Pancreas (tissue), 10 donors: Measurements from ENCODE around the gene MYH14. TPM values are rescaled to one million over a fixed set of nuclear protein-coding genes. Genes with fewer than 3 reads are reported as not detected.

Experiments used
- ATAC-seq, 4 donors: fragments of 200-7000 bp; cut with Tn5 transposase; one replicate each; pipeline versions ENCODE4 v1.8.0 to v1.9.1; 2020; ENCODE audit warnings: mild to moderate bottlenecking in 4 of 4, moderate library complexity in 4 of 4
- DNase-seq, 6 donors: peaks; one replicate each; pipeline ENCODE4 v3.0.0-alpha.2; 2020
- FAIRE-seq: peaks from 2 replicates; lab custom pipeline; 2012; peaks lifted over from hg19 to GRCh38; lab: Jason Lieb, UNC
- H3K27ac ChIP-seq, 4 donors: fragments of 200-600 bp; sonication (generic); 1 replicate in 3 of 4; 2 replicates in 1 of 4; pipeline versions ENCODE4 v1.5.0 to v1.8.0; 2020
- H3K27me3 ChIP-seq, 4 donors: fragments of 200-600 bp; one replicate each; pipeline ENCODE4 v1.8.0; 2021
- H3K36me3 ChIP-seq, 3 donors: fragments of 200-600 bp; sonication (generic) in 1 of 3; one replicate each; pipeline versions ENCODE4 v1.5.0 to v1.8.0; 2020 to 2021
- H3K4me1 ChIP-seq, 3 donors: fragments of 200-600 bp; one replicate each; pipeline ENCODE4 v1.8.0; 2021
- H3K4me3 ChIP-seq, 4 donors: fragments of 200-600 bp; sonication (generic) in 2 of 4; one replicate each; pipeline versions ENCODE4 v1.5.0 to v1.8.0; 2020 to 2021
- H3K9me3 ChIP-seq, 4 donors: fragments of 200-600 bp; one replicate each; pipeline ENCODE4 v1.8.0; 2021
- WGBS, 2 donors: extraction: QIAGEN DNeasy Blood & Tissue Kit; methylation state at CpG; one replicate each; pipeline ENCODE4 v1.1.7; 2013; 5-methylcytosine and 5-hydroxymethylcytosine counted together
- intact Hi-C, 3 donors: fragments of 100-400 bp; cut with DNase I; formaldehyde crosslinking; loops; one replicate each; pipeline versions ENCODE4 v1.11.1 to v1.14.2; 2022
- polyA plus RNA-seq, 2 donors: library from polyadenylated mRNA; stranded (reverse); fragments of 200-250 nt; gene quantifications; one replicate each; pipeline ENCODE4 v1.2.3, GENCODE V29; 2013
- total RNA-seq, 6 donors: library from RNA; stranded (reverse); fragmentation: NEBNext Ultra II Directional in 4 of 6; extraction: Animal tissue kit (Norgen Biotek cat#: 25700) in 4 of 6; gene quantifications; one replicate each; pipeline versions ENCODE4 v1.2.1 to v1.2.4, GENCODE V29; 2021 to 2023
- TF ChIP-seq, protein P1 (sequence below), 4 donors: fragments of 200-600 bp; sonication (generic) in 3 of 4; IDR thresholded peaks; one replicate each; pipeline versions ENCODE4 v1.5.0 to v1.8.0; 2021; ENCODE audit warnings: antibody characterized with exemption in 4 of 4
- donor health status: healthy with polysubstance abuse.
- donor health status: DM: no; HTN: no; CAD: no; lungs with moderate emphysema.
- donor health status: DM: no; HTN: no; CAD: no.
- donor health status: control.
- donor health status: control.
- donor health status: Bipolar disorder and iron deficiency.
- donor health status: DM: yes; HTN: yes; CAD: no.
- donor health status: DM: no; HTN: no; CAD: no.
- donor health status: DM: no; HTN: no; CAD: no.
- donor health status: DM: yes; HTN: yes; CAD: no.

MYH14 gene
- total and polyA plus RNA-seq, 8 donors = 21.4 to 75.7 (median 34.4) TPM

GRCh38 chr19:50198431-50199258 is 4.8 kb upstream of the MYH14 start:
- H3K9me3 ChIP-seq = no peaks in the 10 kb centered on the region
- WGBS, 2 donors = 27 to 29% methylated on average over 7 of the region's 7 CpGs
- DNase-seq = no peak
- TF ChIP-seq, protein P1, sequence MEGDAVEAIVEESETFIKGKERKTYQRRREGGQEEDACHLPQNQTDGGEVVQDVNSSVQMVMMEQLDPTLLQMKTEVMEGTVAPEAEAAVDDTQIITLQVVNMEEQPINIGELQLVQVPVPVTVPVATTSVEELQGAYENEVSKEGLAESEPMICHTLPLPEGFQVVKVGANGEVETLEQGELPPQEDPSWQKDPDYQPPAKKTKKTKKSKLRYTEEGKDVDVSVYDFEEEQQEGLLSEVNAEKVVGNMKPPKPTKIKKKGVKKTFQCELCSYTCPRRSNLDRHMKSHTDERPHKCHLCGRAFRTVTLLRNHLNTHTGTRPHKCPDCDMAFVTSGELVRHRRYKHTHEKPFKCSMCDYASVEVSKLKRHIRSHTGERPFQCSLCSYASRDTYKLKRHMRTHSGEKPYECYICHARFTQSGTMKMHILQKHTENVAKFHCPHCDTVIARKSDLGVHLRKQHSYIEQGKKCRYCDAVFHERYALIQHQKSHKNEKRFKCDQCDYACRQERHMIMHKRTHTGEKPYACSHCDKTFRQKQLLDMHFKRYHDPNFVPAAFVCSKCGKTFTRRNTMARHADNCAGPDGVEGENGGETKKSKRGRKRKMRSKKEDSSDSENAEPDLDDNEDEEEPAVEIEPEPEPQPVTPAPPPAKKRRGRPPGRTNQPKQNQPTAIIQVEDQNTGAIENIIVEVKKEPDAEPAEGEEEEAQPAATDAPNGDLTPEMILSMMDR (IDR thresholded peaks at IDR 0.05) = no peak
- no peak for FAIRE-seq
- intact Hi-C loops = no loop called here
- H3K27ac ChIP-seq = peak overlapping the region in 2 of 4 donors; percentile 15 to 33
- H3K27me3 ChIP-seq = no peaks in the 10 kb centered on the region
- ATAC-seq = no peak
- peaks cover 0 to 11% (median 5%) of the 10 kb centered on the region in 3 donors for H3K4me1 ChIP-seq
- no peak overlapping the region for H3K4me3 ChIP-seq
- H3K36me3 ChIP-seq = no peaks in the 10 kb centered on the region

GRCh38 chr19:50199259-50199555 is 4.2 kb upstream of the MYH14 start:
- no peaks in the 10 kb centered on the region for H3K9me3 ChIP-seq
- H3K36me3 ChIP-seq = no peaks in the 10 kb centered on the region
- H3K4me3 ChIP-seq = no peak overlapping the region
- H3K27me3 ChIP-seq = no peaks in the 10 kb centered on the region
- FAIRE-seq (no peak), ATAC-seq (peak in 1 of 4 donors; percentile 20), DNase-seq (peak in 4 of 6 donors; percentile 45 to 64 (median 48))
- intact Hi-C loops = no loop called here
- TF ChIP-seq, protein P1 (IDR thresholded peaks at IDR 0.05) = no peak
- H3K4me1 ChIP-seq = peaks cover 0 to 12% (median 5%) of the 10 kb centered on the region in 3 donors
- H3K27ac ChIP-seq = peak overlapping the region in 1 of 4 donors; percentile 15
- WGBS, 2 donors = 0% methylated on average over 5 of the region's 5 CpGs

GRCh38 chr19:50202386-50202785 is 1.0 kb upstream of the MYH14 start:
- no peak for FAIRE-seq
- no peaks in the 10 kb centered on the region for H3K27me3 ChIP-seq
- 82 to 91% methylated on average over 3 of the region's 3 CpGs for WGBS, 2 donors

GRCh38 chr19:50202962-50203280 is 501 bp upstream of the MYH14 start:
- H3K27ac ChIP-seq = peak overlapping the region; percentile 23 to 47 (median 42)
- no peaks in the 10 kb centered on the region for H3K36me3 ChIP-seq
- H3K9me3 ChIP-seq = no peaks in the 10 kb centered on the region
- DNase-seq (no peak), FAIRE-seq (no peak), ATAC-seq (no peak)
- 7 to 10% methylated on average over 18 of the region's 18 CpGs for WGBS, 2 donors
- intact Hi-C loops = no loop called here
- no peaks in the 10 kb centered on the region for H3K27me3 ChIP-seq
- TF ChIP-seq, protein P1 (IDR thresholded peaks at IDR 0.05) = no peak
- peaks cover 5 to 19% (median 6%) of the 10 kb centered on the region in 3 donors for H3K4me1 ChIP-seq
- peak overlapping the region in 3 of 4 donors; percentile 15 to 60 (median 56) for H3K4me3 ChIP-seq

More at GRCh38 chr19:50202386-50202785, 1.0 kb upstream of the MYH14 start:
- TF ChIP-seq, protein P1 (IDR thresholded peaks at IDR 0.05) = no peak
- no peaks in the 10 kb centered on the region for H3K9me3 ChIP-seq
- DNase-seq (no peak), ATAC-seq (no peak)
- H3K27ac ChIP-seq = no peak overlapping the region
- no peak overlapping the region for H3K4me3 ChIP-seq
- intact Hi-C loops = no loop called here
- H3K4me1 ChIP-seq = peaks cover 5 to 19% (median 6%) of the 10 kb centered on the region in 3 donors
- H3K36me3 ChIP-seq = no peaks in the 10 kb centered on the region

GRCh38 chr19:50204081-50204428 is 633 bp downstream of the MYH14 start:
- no peaks in the 10 kb centered on the region for H3K9me3 ChIP-seq
- ATAC-seq (no peak), DNase-seq (no peak), FAIRE-seq (no peak)
- peak overlapping the region; percentile 67 to 78 (median 71) for H3K27ac ChIP-seq
- H3K36me3 ChIP-seq = no peaks in the 10 kb centered on the region
- H3K27me3 ChIP-seq = no peaks in the 10 kb centered on the region
- peak overlapping the region; percentile 41 to 60 (median 49) for H3K4me3 ChIP-seq
- intact Hi-C loops = no loop called here
- WGBS, 2 donors = 39 to 43% methylated on average over 7 of the region's 7 CpGs
- H3K4me1 ChIP-seq = peaks cover 0 to 12% (median 6%) of the 10 kb centered on the region in 3 donors
- TF ChIP-seq, protein P1 (IDR thresholded peaks at IDR 0.05) = no peak
